RPMI7951 (cell line): ENCODE results near the gene AMER3. TPM values are rescaled to one million over a fixed set of nuclear protein-coding genes. Genes with fewer than 3 reads are reported as not detected.

Experiments used
- total RNA-seq: library from RNA; depleted of rRNA; stranded (reverse); fragments of >200 nt; shearing (Covaris generic); gene quantifications from 2 replicates; pipeline ENCODE4 v1.2.3, GENCODE V29; 2014; rRNA removed

Gene AMER3
- total RNA-seq, 1 experiment from 2014 or later = not detected

Other genes starting within 250 kb of the AMER3 start
- not detected in 2 replicates for gene POTEI, start 246.2 kb upstream of the AMER3 start, total RNA-seq
- gene CFC1B, start 234.3 kb upstream of the AMER3 start, total RNA-seq = not detected in 2 replicates
- not detected in 2 replicates for gene CFC1, start 156.0 kb upstream of the AMER3 start, total RNA-seq
- gene POTEJ, start 144.1 kb upstream of the AMER3 start, total RNA-seq = not detected in 2 replicates
- gene GPR148, start 26.5 kb upstream of the AMER3 start, total RNA-seq = not detected in 2 replicates
- gene ARHGEF4, start 81.4 kb downstream of the AMER3 start, total RNA-seq = 2.2 and 2.5 TPM in 2 replicates